Activated CD8-positive, alpha-beta memory T cell treated with anti-CD3 and anti-CD28 coated beads for 4 hours (primary cell): Measurements from ENCODE around the gene CIC.

ENCODE experiments used
- DNase-seq, 2 donors: peaks; one replicate each; pipeline ENCODE4 v3.0.0-alpha.2; 2020; ENCODE audit warnings: low read depth in 2 of 2

The CIC gene

DNA sequence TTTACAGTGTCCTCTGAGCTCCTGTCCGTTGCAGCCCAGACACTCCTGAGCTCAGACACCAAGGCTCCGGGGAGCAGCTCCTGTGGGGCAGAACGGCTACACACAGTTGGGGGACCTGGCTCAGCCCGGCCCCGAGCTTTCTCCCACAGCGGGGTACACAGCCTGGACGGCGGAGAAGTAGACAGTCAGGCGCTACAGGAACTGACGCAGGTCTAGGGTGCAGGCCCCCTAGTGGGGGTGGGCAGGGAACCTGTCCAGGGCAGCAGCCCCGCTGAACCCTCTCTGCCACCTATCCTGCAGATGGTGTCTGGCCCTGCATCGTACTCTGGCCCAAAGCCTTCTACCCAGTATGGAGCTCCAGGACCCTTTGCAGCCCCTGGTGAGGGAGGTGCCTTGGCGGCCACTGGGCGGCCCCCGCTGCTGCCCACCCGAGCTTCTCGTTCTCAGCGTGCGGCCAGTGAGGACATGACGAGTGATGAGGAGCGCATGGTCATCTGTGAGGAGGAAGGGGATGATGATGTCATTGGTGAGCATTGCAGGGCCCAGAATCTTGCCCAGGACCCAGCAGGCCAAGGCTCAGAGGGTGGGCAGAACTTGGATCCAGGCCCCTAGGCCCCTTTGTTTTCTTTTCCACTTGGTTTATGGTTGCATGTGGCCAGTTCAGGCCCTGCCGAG lies 20.0 kb downstream of the CIC start:
- DNase-seq: no peak

GRCh38 chr19:42289556-42290041 lies 20.5 kb downstream of the CIC start:
- DNase-seq: no peak

DNA sequence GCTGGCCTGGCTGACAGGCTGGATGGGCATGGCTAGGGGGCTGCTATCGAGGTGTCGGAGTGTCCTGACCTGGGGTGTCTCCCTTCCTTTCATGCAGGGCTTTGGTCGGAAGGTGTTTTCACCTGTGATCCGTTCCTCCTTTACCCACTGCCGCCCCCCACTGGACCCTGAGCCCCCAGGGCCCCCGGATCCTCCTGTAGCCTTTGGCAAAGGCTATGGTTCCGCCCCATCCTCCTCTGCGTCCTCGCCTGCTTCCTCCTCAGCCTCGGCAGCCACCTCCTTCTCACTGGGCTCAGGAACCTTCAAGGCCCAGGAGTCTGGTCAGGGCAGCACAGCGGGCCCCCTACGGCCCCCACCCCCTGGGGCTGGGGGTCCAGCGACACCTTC lies 21.1 kb downstream of the CIC start:
- no peak for DNase-seq

DNA sequence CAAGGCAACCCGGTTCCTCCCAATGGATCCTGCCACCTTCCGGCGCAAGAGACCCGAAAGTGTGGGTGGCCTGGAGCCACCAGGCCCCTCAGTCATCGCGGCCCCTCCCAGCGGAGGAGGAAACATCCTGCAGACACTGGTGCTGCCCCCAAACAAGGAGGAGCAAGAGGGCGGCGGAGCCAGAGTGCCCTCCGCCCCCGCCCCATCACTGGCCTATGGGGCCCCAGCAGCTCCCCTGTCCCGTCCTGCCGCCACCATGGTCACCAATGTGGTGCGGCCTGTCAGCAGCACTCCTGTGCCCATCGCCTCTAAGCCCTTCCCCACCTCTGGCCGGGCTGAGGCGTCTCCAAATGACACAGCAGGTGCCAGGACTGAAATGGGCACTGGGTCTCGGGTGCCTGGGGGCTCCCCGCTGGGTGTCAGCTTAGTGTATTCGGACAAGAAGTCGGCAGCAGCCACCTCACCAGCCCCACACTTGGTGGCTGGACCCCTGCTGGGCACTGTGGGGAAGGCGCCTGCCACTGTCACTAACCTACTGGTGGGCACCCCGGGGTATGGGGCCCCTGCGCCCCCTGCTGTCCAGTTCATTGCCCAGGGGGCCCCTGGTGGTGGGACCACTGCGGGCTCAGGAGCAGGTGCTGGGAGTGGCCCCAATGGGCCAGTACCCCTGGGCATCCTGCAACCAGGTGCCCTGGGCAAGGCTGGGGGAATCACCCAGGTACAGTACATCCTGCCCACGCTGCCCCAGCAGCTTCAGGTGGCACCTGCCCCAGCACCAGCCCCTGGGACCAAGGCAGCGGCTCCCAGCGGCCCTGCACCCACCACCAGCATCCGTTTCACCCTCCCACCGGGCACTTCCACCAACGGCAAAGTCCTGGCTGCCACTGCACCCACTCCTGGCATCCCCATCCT lies 21.7 kb downstream of the CIC start:
- DNase-seq: peak in 1 of 2 donors; percentile 27

DNA sequence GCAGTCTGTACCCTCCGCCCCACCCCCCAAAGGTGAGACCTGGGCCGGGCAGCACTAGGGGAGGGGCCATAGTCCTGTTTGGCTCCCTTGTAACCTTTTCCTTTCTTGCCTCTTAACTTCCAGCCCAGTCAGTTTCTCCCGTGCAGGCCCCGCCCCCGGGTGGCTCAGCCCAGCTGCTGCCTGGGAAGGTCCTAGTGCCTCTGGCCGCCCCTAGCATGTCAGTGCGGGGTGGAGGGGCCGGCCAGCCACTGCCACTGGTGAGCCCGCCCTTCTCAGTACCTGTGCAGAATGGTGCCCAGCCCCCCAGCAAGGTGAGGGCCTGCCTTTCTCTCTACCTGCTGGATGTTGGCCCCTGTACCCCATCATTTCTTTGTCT lies 22.4 kb downstream of the CIC start:
- DNase-seq: no peak

DNA sequence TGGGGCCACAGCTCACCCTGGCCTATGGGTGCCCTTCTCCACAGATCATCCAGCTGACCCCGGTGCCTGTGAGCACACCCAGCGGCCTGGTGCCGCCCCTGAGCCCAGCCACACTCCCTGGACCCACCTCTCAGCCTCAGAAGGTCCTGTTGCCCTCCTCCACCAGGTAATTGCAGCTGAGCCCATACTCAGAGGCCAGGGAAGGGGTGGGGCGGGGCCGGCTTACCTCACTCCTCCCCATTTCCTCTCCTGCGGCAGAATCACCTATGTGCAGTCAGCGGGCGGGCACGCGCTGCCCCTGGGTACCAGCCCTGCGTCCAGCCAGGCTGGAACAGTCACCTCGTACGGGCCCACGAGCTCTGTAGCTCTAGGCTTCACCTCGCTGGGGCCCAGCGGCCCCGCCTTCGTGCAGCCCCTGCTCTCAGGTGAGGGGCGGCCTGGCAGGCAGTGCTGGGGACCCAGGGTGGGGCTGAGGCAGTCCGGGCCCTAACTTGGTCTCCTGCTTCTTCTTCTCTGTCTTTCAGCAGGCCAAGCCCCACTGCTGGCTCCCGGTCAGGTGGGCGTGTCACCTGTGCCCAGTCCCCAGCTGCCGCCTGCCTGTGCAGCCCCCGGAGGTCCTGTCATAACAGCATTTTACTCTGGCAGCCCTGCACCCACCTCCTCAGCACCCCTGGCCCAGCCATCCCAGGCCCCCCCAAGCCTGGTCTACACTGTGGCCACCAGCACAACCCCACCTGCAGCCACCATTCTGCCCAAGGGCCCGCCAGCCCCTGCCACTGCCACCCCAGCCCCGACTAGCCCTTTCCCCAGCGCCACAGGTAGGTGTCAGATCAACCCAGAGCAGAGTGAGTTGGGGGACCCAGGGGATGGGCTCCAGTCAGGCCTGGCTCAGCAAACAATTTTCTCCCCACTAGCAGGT lies 23.2 kb downstream of the CIC start:
- DNase-seq: no peak

GRCh38 chr19:42292963-42293362 lies 23.9 kb downstream of the CIC start:
- no peak for DNase-seq

GRCh38 chr19:42293540-42293939 lies 24.5 kb downstream of the CIC start:
- DNase-seq: no peak

GRCh38 chr19:42293948-42294347 lies 24.9 kb downstream of the CIC start:
- no peak for DNase-seq

DNA sequence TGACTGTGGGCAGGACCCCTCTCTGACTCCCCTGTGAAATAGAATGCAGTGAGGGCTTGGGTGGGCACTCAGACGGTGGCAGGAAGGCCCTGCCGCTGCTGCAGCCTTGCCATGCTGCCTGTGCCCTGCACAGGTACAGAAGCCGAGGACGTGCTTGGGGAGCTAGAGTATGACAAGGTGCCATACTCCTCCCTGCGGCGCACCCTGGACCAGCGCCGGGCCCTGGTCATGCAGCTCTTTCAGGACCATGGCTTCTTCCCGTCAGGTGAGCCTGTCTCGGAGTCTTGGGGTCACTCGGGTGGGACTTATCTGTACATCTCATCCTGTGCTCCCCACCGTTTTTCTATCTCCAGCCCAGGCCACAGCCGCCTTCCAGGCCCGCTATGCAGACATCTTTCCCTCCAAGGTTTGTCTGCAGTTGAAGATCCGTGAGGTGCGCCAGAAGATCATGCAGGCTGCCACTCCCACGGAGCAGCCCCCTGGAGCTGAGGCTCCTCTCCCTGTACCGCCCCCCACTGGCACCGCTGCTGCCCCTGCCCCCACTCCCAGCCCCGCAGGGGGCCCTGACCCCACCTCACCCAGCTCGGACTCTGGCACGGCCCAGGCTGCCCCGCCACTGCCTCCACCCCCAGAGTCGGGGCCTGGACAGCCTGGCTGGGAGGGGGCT lies 25.6 kb downstream of the CIC start:
- no peak for DNase-seq

DNA sequence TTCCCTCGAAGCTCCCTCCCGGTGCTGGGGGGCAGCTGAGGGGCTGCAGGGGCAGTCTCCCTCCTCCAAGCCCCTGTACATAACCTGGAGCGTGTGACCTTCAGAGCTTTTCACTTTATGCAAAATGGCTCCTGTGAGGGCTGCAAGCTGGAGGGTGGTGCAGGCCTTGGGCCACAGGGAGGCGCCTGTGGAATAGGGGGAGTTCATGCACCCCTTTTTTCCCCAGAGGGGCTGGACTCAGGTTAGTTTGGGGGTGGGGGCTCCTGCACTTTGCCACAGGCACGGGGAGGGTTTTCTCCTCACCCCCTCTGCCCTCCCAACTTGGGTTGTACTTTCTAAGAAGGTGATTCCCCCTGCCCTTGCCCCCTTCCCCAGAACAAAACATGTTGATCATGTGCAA lies 26.3 kb downstream of the CIC start:
- no peak for DNase-seq

- peak; percentile 75 to 85 for DNase-seq
These were observed 26.9 kb downstream of the CIC start for GRCh38 chr19:42295831-42296525.

- no peak for DNase-seq
These were observed 28.0 kb downstream of the CIC start for GRCh38 chr19:42297039-42297438.

DNA sequence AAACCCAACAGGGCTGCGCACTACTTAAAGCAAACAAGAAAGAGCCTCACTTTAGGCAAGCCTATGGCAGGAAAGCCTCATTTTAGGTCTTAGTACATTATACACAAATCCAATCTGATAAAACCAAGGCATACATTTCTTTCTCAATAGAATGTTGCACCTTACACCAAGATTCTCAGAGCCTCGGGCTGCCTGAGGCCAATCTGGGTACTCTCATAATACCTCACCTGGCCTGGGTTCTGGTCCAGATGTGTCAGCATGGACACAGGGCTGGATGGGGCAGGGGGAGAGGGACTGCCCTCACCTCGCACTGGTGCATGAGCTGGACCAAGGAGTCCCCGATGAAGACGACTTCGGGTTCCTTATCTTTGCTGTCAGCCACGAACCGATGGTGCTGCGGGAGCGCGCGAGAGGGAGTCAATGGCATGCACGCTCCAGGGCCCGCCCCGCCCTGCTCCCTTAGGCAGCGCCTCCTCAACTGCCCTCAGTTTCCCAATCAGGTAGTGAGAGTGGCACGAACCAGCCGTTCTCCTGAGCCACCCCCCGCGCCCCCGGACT lies 32.7 kb downstream of the CIC start, which contains the start of gene PRR19:
PRR19 (plus strand) TSS at position 487 of the 558 bp plus-strand sequence. CDS start 7,453 bp downstream, outside the sequence.
- no peak for DNase-seq

- no peak for DNase-seq
These were observed 34.0 kb downstream of the CIC start for GRCh38 chr19:42303101-42303464.

GRCh38 chr19:42303876-42304275 lies 34.8 kb downstream of the CIC start:
- DNase-seq: no peak

GRCh38 chr19:42306646-42307045 lies 37.6 kb downstream of the CIC start:
- DNase-seq: no peak

- DNase-seq: no peak
These were observed 40.6 kb downstream of the CIC start for GRCh38 chr19:42309686-42310085.

DNA sequence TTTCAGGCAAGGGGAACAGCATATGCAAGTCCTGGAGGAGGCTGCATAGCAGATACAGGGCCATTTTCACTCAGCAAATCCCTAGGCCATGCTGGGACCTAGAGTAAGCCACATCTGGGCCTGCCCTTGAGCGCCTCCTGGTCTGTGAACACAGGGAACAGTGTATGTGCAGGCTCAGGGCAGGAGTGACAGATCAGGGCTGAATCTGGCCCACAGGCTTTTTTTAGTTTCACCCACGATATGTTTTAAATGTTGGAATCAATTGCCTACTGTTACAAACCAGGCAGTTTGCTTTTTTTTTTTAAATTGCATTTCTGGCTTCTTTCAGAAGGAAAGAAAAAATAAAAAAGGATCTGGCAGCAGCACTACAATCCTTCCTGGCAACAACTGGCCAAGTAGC lies 42.6 kb downstream of the CIC start:
- DNase-seq: no peak

DNA sequence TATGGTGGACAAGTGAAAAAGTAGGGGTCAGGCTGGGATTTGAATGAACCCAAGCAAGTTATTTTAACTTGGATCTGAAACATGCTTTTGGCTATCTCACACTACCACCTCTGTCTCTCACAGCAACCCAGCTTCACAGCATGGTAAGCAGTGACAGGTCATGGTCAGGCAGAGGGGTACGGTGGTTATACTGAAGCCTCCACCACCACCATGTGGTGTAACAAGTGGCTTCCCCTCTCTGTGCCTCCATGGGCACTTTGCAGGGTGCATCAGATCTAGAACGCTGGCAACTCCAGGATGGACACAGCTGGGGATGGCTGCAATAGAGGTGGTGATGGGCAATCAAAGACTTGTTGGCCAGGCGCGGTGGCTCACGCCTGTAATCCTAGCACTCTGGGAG lies 43.3 kb downstream of the CIC start:
- DNase-seq: no peak
